ENCODE measurements around the gene ATG12. TPM values are rescaled to one million over a fixed set of nuclear protein-coding genes. Genes with fewer than 3 reads are reported as not detected.

Gene ATG12
- total and polyA plus RNA-seq, 4 donors, result 14.8 to 43.1 (median 24.1) TPM

- H3K27ac ChIP-seq (ENCODE audit: low read depth in 1 of 2, low read length in 2 of 2), result no peak overlapping the region
- DNase-seq (ENCODE audit: low spot score), result no peak
- no peaks in the 10 kb centered on the region for H3K27me3 ChIP-seq (ENCODE audit: control insufficient read depth in 4 of 4, insufficient read depth in 4 of 4, low read length in 3 of 4)
- H3K9me3 ChIP-seq (ENCODE audit: control insufficient read depth in 4 of 4, low read length in 3 of 4), result no peaks in the 10 kb centered on the region
- TF ChIP-seq SP1 (IDR thresholded peaks at IDR 0.05) (no peak), NR2F2 (IDR thresholded peaks at IDR 0.05) (no peak), CTCF (IDR thresholded peaks at IDR 0.05; ENCODE audit: low read depth, low read length, missing input control) (no peak), FOXA2 (IDR thresholded peaks at IDR 0.05) (no peak), RXRA (IDR thresholded peaks at IDR 0.05) (no peak), HNF4A (conservative IDR thresholded peaks at IDR 0.05) (no peak), GABPA (IDR thresholded peaks at IDR 0.05 in 1 of 2, conservative IDR thresholded peaks at IDR 0.05 in 1 of 2) (no peak), REST (IDR thresholded peaks at IDR 0.05) (no peak), FOXA1 (IDR thresholded peaks at IDR 0.05) (no peak), ZBTB33 (IDR thresholded peaks at IDR 0.05) (no peak), JUND (IDR thresholded peaks at IDR 0.05) (no peak), HNF4G (IDR thresholded peaks at IDR 0.05) (no peak)
- H3K9ac ChIP-seq (ENCODE audit: low read depth in 1 of 2, low read length in 2 of 2), result no peak overlapping the region
- H3K4me3 ChIP-seq (ENCODE audit: low read depth in 1 of 3, low read length in 3 of 3), result no peak overlapping the region
- H3K36me3 ChIP-seq (ENCODE audit: control insufficient read depth in 4 of 4, insufficient read depth in 3 of 4, low read depth in 1 of 4, low read length in 3 of 4), result no peaks in the 10 kb centered on the region
- peaks cover 0 to 6% (median 4%) of the 10 kb centered on the region in 4 donors for H3K4me1 ChIP-seq (ENCODE audit: control insufficient read depth in 4 of 4, insufficient read depth in 4 of 4, low read length in 3 of 4)
- WGBS, result 91% methylated on average over 18 of the region's 18 CpGs
These were observed 22.5 kb downstream of the ATG12 start for GRCh38 chr5:115818821-115819220.

- Histone ChIP-seq H3K9ac (ENCODE audit: low read depth in 1 of 2, low read length in 2 of 2) (peak overlapping the region in 1 of 2 donors; percentile 94), H3K27ac (ENCODE audit: low read depth in 1 of 2, low read length in 2 of 2) (no peak overlapping the region), H3K4me3 (ENCODE audit: low read depth in 1 of 3, low read length in 3 of 3) (peak overlapping the region in 1 of 3 donors; percentile 78)
These were observed 24.0 kb downstream of the ATG12 start for GRCh38 chr5:115817386-115817785.

More at GRCh38 chr5:115817386-115817785, 24.0 kb downstream of the ATG12 start:
- Histone ChIP-seq H3K9me3 (ENCODE audit: control insufficient read depth in 4 of 4, low read length in 3 of 4) (no peaks in the 10 kb centered on the region), H3K4me1 (ENCODE audit: control insufficient read depth in 4 of 4, insufficient read depth in 4 of 4, low read length in 3 of 4) (peaks cover 0 to 15% (median 6%) of the 10 kb centered on the region in 4 donors), H3K27me3 (ENCODE audit: control insufficient read depth in 4 of 4, insufficient read depth in 4 of 4, low read length in 3 of 4) (no peaks in the 10 kb centered on the region), H3K36me3 (ENCODE audit: control insufficient read depth in 4 of 4, insufficient read depth in 3 of 4, low read depth in 1 of 4, low read length in 3 of 4) (peaks cover 0 to 2% (median 2%) of the 10 kb centered on the region in 4 donors)
- DNase-seq (ENCODE audit: low spot score), result no peak
- TF ChIP-seq HNF4A (conservative IDR thresholded peaks at IDR 0.05), result no peak
- no peak for TF ChIP-seq ATF3 (IDR thresholded peaks at IDR 0.05)
- no peak for TF ChIP-seq NR2F2 (IDR thresholded peaks at IDR 0.05)
- no peak for TF ChIP-seq TAF1 (conservative IDR thresholded peaks at IDR 0.05)
- no peak for TF ChIP-seq GABPA (IDR thresholded peaks at IDR 0.05 in 1 of 2, conservative IDR thresholded peaks at IDR 0.05 in 1 of 2)
- 66% methylated on average over 7 of the region's 7 CpGs for WGBS

Data from liver (tissue), 9 donors.